Measurements from ENCODE around the gene FLNB.

DNA sequence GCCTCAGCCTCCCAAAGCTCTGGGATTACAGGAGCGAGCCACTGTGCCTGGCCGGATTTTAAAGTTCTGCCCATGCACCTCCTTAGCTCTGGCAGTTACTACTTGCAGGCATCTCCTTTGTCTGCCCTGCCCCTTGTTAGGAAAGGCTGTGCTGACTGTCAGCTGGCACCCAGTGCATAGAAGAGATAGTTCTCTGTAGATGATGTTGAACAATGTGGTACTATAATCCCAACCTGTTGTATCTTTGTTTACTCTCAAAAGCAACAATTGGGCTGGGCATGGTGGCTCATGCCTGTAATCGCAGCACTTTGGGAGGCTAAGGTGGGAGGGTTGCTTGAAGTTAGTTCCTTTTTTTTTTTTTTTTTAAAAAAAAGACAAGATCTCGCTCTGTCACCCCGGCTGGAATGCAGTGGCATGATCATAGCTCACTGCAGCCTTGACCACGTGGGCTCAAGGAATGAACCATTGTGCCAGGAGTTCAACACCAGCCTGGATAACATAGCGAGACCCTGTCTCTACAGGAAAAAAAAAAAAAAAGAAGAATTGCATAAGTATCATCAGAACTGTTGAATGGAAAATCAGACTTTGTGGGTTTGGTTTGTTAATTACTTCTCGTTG is 30.6 kb downstream of the FLNB start:
- TF ChIP-seq ZNF8 (CRISPR knock-in tag; IDR thresholded peaks at IDR 0.05) (no peak), PPARA (CRISPR knock-in tag; IDR thresholded peaks at IDR 0.05; ENCODE audit: borderline replicate concordance) (no peak), ARNTL (CRISPR knock-in tag; IDR thresholded peaks at IDR 0.05; ENCODE audit: borderline replicate concordance, low read depth) (no peak), BACH2 (CRISPR knock-in tag; IDR thresholded peaks at IDR 0.05; ENCODE audit: borderline replicate concordance) (no peak), TOX (CRISPR knock-in tag; IDR thresholded peaks at IDR 0.05; ENCODE audit: borderline replicate concordance) (no peak), ZFP3 (CRISPR knock-in tag; IDR thresholded peaks at IDR 0.05) (no peak), SNAI2 (CRISPR knock-in tag; IDR thresholded peaks at IDR 0.05) (no peak), ESRRG (CRISPR knock-in tag; IDR thresholded peaks at IDR 0.05) (no peak), ZNF70 (CRISPR knock-in tag; IDR thresholded peaks at IDR 0.05) (no peak)
- TF ChIP-seq, protein P1, sequence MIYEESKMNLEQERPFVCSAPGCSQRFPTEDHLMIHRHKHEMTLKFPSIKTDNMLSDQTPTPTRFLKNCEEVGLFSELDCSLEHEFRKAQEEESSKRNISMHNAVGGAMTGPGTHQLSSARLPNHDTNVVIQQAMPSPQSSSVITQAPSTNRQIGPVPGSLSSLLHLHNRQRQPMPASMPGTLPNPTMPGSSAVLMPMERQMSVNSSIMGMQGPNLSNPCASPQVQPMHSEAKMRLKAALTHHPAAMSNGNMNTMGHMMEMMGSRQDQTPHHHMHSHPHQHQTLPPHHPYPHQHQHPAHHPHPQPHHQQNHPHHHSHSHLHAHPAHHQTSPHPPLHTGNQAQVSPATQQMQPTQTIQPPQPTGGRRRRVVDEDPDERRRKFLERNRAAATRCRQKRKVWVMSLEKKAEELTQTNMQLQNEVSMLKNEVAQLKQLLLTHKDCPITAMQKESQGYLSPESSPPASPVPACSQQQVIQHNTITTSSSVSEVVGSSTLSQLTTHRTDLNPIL (CRISPR knock-in tag; IDR thresholded peaks at IDR 0.05; ENCODE audit: low read depth): no peak
- TF ChIP-seq, protein P2, sequence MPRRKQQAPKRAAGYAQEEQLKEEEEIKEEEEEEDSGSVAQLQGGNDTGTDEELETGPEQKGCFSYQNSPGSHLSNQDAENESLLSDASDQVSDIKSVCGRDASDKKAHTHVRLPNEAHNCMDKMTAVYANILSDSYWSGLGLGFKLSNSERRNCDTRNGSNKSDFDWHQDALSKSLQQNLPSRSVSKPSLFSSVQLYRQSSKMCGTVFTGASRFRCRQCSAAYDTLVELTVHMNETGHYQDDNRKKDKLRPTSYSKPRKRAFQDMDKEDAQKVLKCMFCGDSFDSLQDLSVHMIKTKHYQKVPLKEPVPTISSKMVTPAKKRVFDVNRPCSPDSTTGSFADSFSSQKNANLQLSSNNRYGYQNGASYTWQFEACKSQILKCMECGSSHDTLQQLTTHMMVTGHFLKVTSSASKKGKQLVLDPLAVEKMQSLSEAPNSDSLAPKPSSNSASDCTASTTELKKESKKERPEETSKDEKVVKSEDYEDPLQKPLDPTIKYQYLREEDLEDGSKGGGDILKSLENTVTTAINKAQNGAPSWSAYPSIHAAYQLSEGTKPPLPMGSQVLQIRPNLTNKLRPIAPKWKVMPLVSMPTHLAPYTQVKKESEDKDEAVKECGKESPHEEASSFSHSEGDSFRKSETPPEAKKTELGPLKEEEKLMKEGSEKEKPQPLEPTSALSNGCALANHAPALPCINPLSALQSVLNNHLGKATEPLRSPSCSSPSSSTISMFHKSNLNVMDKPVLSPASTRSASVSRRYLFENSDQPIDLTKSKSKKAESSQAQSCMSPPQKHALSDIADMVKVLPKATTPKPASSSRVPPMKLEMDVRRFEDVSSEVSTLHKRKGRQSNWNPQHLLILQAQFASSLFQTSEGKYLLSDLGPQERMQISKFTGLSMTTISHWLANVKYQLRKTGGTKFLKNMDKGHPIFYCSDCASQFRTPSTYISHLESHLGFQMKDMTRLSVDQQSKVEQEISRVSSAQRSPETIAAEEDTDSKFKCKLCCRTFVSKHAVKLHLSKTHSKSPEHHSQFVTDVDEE (CRISPR knock-in tag; IDR thresholded peaks at IDR 0.05): no peak

All from SK-N-SH treated with all-trans-retinoic acid at 6 μM for 48 hours (cell line).